HG02885 (cell line): ENCODE results near the gene IGSF23.

Experiments
- ATAC-seq: cut with Tn5 transposase; IDR thresholded peaks from one replicate; pipeline ENCODE4 v1.9.1; 2021; ENCODE audit warnings: mild to moderate bottlenecking; ENCODE audit not compliant: unreplicated experiment, poor library complexity

Gene IGSF23

GRCh38 chr19:44635581-44636438, 22.4 kb downstream of the IGSF23 start:
- ATAC-seq = no peak

GRCh38 chr19:44636439-44637389, 23.4 kb downstream of the IGSF23 start:
- ATAC-seq = no peak

GRCh38 chr19:44637390-44637764, 24.0 kb downstream of the IGSF23 start:
- no peak for ATAC-seq

- ATAC-seq = no peak
Observed at GRCh38 chr19:44640518-44640917, 27.2 kb downstream of the IGSF23 start.

- no peak for ATAC-seq
Observed at GRCh38 chr19:44641501-44642265, 28.3 kb downstream of the IGSF23 start.

GRCh38 chr19:44642377-44642776, 29.0 kb downstream of the IGSF23 start:
- ATAC-seq = no peak

GRCh38 chr19:44643605-44644401, 30.4 kb downstream of the IGSF23 start, which contains the start of gene PVR:
TSS of gene PVR (plus strand) at chr19:44643910. CDS start at chr19:44644097, 187 bp downstream.
- ATAC-seq = no peak

- no peak for ATAC-seq
Observed at GRCh38 chr19:44644402-44645016, 31.1 kb downstream of the IGSF23 start.

GRCh38 chr19:44645407-44646048, 32.2 kb downstream of the IGSF23 start:
- ATAC-seq = no peak

- no peak for ATAC-seq
Observed at GRCh38 chr19:44646049-44646416, 32.7 kb downstream of the IGSF23 start.

- ATAC-seq = no peak
Observed at GRCh38 chr19:44647144-44647543, 33.8 kb downstream of the IGSF23 start.

GRCh38 chr19:44648631-44649251, 35.4 kb downstream of the IGSF23 start:
- no peak for ATAC-seq

- no peak for ATAC-seq
Observed at GRCh38 chr19:44649578-44650145, 36.3 kb downstream of the IGSF23 start.

GRCh38 chr19:44653343-44653742, 40.0 kb downstream of the IGSF23 start:
- ATAC-seq = no peak

- ATAC-seq = peak; percentile 92
Observed at GRCh38 chr19:44653977-44654774, 40.8 kb downstream of the IGSF23 start.

GRCh38 chr19:44657211-44657921, 44.0 kb downstream of the IGSF23 start:
- peak; percentile 68 for ATAC-seq
